ENCODE measurements around the gene NSFL1C.

DNA sequence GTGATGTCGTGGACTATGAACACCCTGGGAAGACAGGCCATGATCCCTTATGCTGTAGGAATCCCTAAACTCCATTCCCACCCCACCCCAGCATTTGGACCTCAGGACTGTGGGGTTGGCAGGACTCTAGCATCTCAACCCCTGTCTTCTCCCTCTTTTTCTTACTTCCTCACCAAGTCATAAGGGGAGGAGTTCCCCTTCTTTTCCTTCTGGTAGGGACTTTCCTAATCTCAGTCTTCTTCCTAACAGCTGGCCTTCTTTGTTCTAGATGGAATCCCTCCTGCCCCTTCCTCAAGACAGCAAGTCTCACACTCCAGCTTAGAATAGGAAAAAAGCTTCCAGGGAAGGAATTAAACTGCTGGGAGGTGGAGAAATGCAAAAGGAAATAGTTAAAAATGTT is 26.9 kb upstream of the NSFL1C start:
- TF ChIP-seq, protein P1, sequence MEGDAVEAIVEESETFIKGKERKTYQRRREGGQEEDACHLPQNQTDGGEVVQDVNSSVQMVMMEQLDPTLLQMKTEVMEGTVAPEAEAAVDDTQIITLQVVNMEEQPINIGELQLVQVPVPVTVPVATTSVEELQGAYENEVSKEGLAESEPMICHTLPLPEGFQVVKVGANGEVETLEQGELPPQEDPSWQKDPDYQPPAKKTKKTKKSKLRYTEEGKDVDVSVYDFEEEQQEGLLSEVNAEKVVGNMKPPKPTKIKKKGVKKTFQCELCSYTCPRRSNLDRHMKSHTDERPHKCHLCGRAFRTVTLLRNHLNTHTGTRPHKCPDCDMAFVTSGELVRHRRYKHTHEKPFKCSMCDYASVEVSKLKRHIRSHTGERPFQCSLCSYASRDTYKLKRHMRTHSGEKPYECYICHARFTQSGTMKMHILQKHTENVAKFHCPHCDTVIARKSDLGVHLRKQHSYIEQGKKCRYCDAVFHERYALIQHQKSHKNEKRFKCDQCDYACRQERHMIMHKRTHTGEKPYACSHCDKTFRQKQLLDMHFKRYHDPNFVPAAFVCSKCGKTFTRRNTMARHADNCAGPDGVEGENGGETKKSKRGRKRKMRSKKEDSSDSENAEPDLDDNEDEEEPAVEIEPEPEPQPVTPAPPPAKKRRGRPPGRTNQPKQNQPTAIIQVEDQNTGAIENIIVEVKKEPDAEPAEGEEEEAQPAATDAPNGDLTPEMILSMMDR (IDR thresholded peaks at IDR 0.05; ENCODE audit: poor library complexity), result no peak
- TF ChIP-seq EZH2 (IDR thresholded peaks at IDR 0.05; ENCODE audit: borderline replicate concordance) (no peak), EZH2phosphoT487 (IDR thresholded peaks at IDR 0.05; ENCODE audit: low read depth, severe bottlenecking, unreplicated experiment) (no peak)

All from hepatocyte (in vitro differentiated cells).